Spleen (tissue), 11 donors: ENCODE measurements around the gene KLF15. TPM values are rescaled to one million over a fixed set of nuclear protein-coding genes. Genes with fewer than 3 reads are reported as not detected.
A peak's percentile ranks its signal among the peaks of the same experiment; 100 is the strongest.

Source experiments
- DNase-seq: peaks from one replicate; pipeline ENCODE4 v3.0.0-alpha.2; 2020
- H3K27ac ChIP-seq, 8 donors: fragments of 200-600 bp; sonication (generic) in 7 of 8; 1 replicate in 4 of 8; 2 replicates in 4 of 8; pipeline versions ENCODE4 v1.5.0 to v1.8.0; 2016 to 2021; ENCODE audit warnings: inconsistent platforms in 4 of 8, mild to moderate bottlenecking in 4 of 8, moderate library complexity in 1 of 8
- H3K27me3 ChIP-seq, 7 donors: fragments of 200-600 bp; sonication (generic) in 6 of 7; replicated peaks in 1 of 7; 1 replicate in 4 of 7; 2 replicates in 3 of 7; pipeline versions ENCODE4 v1.5.0 to v1.8.0; 2016 to 2021; ENCODE audit warnings: inconsistent platforms in 3 of 7, mild to moderate bottlenecking in 1 of 7
- H3K36me3 ChIP-seq, 6 donors: fragments of 200-600 bp; sonication (generic) in 5 of 6; 1 replicate in 4 of 6; 2 replicates in 2 of 6; pipeline versions ENCODE4 v1.5.0 to v1.8.0; 2016 to 2021; ENCODE audit warnings: inconsistent platforms in 2 of 6
- H3K4me1 ChIP-seq, 6 donors: fragments of 200-600 bp; sonication (generic) in 5 of 6; 1 replicate in 3 of 6; 2 replicates in 3 of 6; pipeline versions ENCODE4 v1.5.0 to v1.8.0; 2016 to 2021; ENCODE audit warnings: inconsistent platforms in 3 of 6
- H3K4me3 ChIP-seq, 8 donors: fragments of 200-600 bp; sonication (generic) in 7 of 8; 1 replicate in 4 of 8; 2 replicates in 4 of 8; pipeline versions ENCODE4 v1.5.0 to v1.8.0; 2016 to 2021; ENCODE audit warnings: inconsistent platforms in 4 of 8, mild to moderate bottlenecking in 4 of 8, moderate library complexity in 2 of 8
- H3K9me3 ChIP-seq, 8 donors: fragments of 200-600 bp; sonication (generic) in 7 of 8; 1 replicate in 4 of 8; 2 replicates in 4 of 8; pipeline versions ENCODE4 v1.5.0 to v1.8.0; 2016 to 2021; ENCODE audit warnings: inconsistent platforms in 4 of 8
- POLR2A ChIP-seq, 3 donors: fragments of 450-650 bp; IDR thresholded peaks; one replicate each; pipeline ENCODE4 v1.5.1; 2017; ENCODE audit warnings: antibody characterized with exemption in 3 of 3, mild to moderate bottlenecking in 1 of 3
- POLR2AphosphoS5 ChIP-seq, 3 donors: sonication (generic); formaldehyde crosslinking; IDR thresholded peaks; one replicate each; pipeline ENCODE4 v1.5.1; 2017; ENCODE audit warnings: antibody characterized with exemption in 3 of 3
- WGBS, 5 donors: extraction: QIAGEN DNeasy Blood & Tissue Kit in 3 of 5; methylation state at CpG; one replicate each; pipeline versions ENCODE4 v1.1.5 to v1.1.7; 2013 to 2018; 5-methylcytosine and 5-hydroxymethylcytosine counted together
- intact Hi-C: fragments of 100-400 bp; cut with DNase I; formaldehyde crosslinking; loops from one replicate; pipeline ENCODE4 v1.15.0; 2023; ENCODE audit warnings: low total_unique reads
- polyA plus RNA-seq, 3 donors: library from polyadenylated mRNA; stranded (reverse); fragments of 200-250 nt; gene quantifications; one replicate each; pipeline ENCODE4 v1.2.1, GENCODE V29; 2013
- total RNA-seq, 7 donors: library from RNA; depleted of rRNA in 3 of 7; stranded (reverse); fragments of >200 nt in 3 of 7; fragmentation: NEBNext Ultra II Directional in 4 of 7; extraction: Animal tissue kit (Norgen Biotek cat#: 25700) in 4 of 7; gene quantifications; one replicate each; pipeline versions ENCODE4 v1.1.0 to v1.2.1, GENCODE V29; 2016 to 2021
- TF ChIP-seq, protein P1 (sequence below), 11 experiments: fragments of 200-600 bp in 7 of 11; fragments of 450-650 bp in 4 of 11; sonication (generic) in 4 of 11; IDR thresholded peaks in 8 of 11; conservative IDR thresholded peaks in 3 of 11; 1 replicate in 7 of 11; 2 replicates in 4 of 11; pipeline versions ENCODE4 v1.4.0 to v1.8.0; 2016 to 2021; ENCODE audit warnings: antibody characterized with exemption in 11 of 11, inconsistent platforms in 4 of 11, mild to moderate bottlenecking in 1 of 11
- donor health status: healthy with polysubstance abuse.
- donor health status: DM: no; HTN: no; CAD: no; lungs with moderate emphysema.
- donor health status: DM: no; HTN: no; CAD: no.
- donor health status: Bipolar disorder and iron deficiency.
- donor health status: healthy.
- donor health status: DM: no; HTN: no; CAD: no.
- donor health status: DM: yes; HTN: yes; CAD: no.

Gene KLF15
- total and polyA plus RNA-seq, 10 donors, result 0.57 to 9.5 (median 3.3) TPM

DNA sequence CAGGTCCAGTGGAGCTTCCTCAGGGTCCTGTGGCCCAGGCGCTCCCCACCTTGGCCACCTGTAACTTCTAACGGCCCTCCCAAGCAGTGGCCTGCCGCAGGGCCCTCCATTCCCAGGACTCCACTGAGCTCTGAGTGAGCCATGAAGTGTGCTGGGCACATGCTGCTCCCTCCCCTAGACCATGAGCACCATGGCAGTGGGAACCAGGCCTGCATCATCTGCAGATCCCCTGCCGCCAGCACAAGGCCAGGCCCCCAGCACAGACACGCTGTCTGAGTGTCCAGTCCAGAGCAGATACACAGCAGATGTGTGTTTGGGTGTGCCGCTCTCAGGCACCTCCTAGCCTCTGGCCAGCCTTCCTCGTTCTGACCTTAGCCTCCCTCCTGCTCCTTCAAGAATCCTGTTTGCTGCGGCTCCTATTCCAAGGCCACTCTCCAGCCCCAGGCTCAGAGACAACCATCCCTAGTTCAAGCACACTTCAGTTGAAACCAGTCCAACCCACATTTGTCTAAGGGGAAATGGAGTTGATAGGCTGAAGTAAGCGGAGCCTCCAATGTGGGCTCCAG, 7.0 kb upstream of the KLF15 start:
- Histone ChIP-seq H3K27ac (no peak overlapping the region), H3K36me3 (no peaks in the 10 kb centered on the region), H3K4me1 (no peaks in the 10 kb centered on the region), H3K4me3 (no peak overlapping the region), H3K9me3 (no peaks in the 10 kb centered on the region), H3K27me3 (peaks cover 0 to 33% (median 8%) of the 10 kb centered on the region in 7 donors)
- TF ChIP-seq, protein P1, sequence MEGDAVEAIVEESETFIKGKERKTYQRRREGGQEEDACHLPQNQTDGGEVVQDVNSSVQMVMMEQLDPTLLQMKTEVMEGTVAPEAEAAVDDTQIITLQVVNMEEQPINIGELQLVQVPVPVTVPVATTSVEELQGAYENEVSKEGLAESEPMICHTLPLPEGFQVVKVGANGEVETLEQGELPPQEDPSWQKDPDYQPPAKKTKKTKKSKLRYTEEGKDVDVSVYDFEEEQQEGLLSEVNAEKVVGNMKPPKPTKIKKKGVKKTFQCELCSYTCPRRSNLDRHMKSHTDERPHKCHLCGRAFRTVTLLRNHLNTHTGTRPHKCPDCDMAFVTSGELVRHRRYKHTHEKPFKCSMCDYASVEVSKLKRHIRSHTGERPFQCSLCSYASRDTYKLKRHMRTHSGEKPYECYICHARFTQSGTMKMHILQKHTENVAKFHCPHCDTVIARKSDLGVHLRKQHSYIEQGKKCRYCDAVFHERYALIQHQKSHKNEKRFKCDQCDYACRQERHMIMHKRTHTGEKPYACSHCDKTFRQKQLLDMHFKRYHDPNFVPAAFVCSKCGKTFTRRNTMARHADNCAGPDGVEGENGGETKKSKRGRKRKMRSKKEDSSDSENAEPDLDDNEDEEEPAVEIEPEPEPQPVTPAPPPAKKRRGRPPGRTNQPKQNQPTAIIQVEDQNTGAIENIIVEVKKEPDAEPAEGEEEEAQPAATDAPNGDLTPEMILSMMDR (IDR thresholded peaks at IDR 0.05 in 8 of 11, conservative IDR thresholded peaks at IDR 0.05 in 3 of 11), result no peak
- no peak for TF ChIP-seq POLR2A (IDR thresholded peaks at IDR 0.05)
- no peak for TF ChIP-seq POLR2AphosphoS5 (IDR thresholded peaks at IDR 0.05)
- DNase-seq, result peak; percentile 41
- WGBS, 5 donors, result 90 to 97% (median 95%) methylated on average over 9 of the region's 9 CpGs
- intact Hi-C loops, result no loop called here

DNA sequence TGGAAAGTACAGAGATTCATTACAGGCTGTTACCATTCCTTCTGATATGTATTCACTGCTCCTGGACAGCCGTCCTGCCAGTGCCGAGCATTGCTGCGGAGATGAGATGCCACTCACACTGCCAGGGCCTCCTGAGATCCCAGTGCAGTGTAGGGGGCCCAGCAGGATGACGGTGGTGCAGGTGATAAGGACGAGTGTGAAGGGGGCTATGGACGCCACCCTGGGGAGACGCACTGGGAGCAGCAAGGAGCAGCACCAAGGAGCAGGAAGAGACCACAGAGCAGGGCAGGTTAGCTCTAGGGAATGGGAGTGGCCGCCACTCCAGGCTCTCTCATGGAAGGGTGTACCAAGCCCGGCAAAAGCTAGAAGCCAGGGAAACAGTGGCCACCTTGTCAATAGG, 4.0 kb upstream of the KLF15 start:
- peaks cover 0 to 20% (median 17%) of the 10 kb centered on the region in 6 donors for H3K4me1 ChIP-seq
- peak; percentile 62 for DNase-seq
- no peak overlapping the region for H3K4me3 ChIP-seq
- intact Hi-C loops, result no loop called here
- no peaks in the 10 kb centered on the region for H3K9me3 ChIP-seq
- H3K27me3 ChIP-seq, result peaks cover 0 to 60% (median 18%) of the 10 kb centered on the region in 7 donors
- 80 to 90% (median 84%) methylated on average over 9 of the region's 9 CpGs for WGBS, 5 donors
- H3K27ac ChIP-seq, result no peak overlapping the region
- no peaks in the 10 kb centered on the region for H3K36me3 ChIP-seq
- no peak for TF ChIP-seq POLR2A (IDR thresholded peaks at IDR 0.05)
- TF ChIP-seq, protein P1 (IDR thresholded peaks at IDR 0.05 in 8 of 11, conservative IDR thresholded peaks at IDR 0.05 in 3 of 11), result no peak
- no peak for TF ChIP-seq POLR2AphosphoS5 (IDR thresholded peaks at IDR 0.05)

DNA sequence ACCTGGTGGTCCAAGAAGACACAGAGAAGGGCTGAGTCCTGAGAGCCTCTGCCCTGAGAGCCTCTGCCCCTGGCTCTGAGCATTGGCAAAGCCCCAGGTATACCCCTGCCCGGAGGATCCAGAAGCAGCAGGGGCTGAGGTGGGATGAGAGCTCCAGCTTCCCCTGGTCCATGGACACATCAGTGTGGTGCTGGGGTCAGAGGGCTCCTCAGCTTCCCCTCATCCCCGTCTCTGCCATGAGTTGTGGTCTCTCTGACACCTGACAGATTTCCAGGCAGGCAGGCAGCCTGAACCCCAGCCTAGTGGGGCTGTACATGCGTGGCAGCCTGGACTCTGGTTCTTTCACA, 3.5 kb upstream of the KLF15 start:
- no peaks in the 10 kb centered on the region for H3K9me3 ChIP-seq
- H3K4me1 ChIP-seq, result peaks cover 0 to 25% (median 22%) of the 10 kb centered on the region in 6 donors
- WGBS, 5 donors, result 66 to 81% (median 67%) methylated on average over 2 to 3 of the region's 3 CpGs
- intact Hi-C loops, result no loop called here
- no peak overlapping the region for H3K27ac ChIP-seq
- H3K4me3 ChIP-seq, result no peak overlapping the region
- peaks cover 0 to 66% (median 24%) of the 10 kb centered on the region in 7 donors for H3K27me3 ChIP-seq
- DNase-seq, result peak; percentile 56
- H3K36me3 ChIP-seq, result no peaks in the 10 kb centered on the region
- TF ChIP-seq POLR2AphosphoS5 (IDR thresholded peaks at IDR 0.05) (no peak), POLR2A (IDR thresholded peaks at IDR 0.05) (no peak)
- TF ChIP-seq, protein P1 (IDR thresholded peaks at IDR 0.05 in 8 of 11, conservative IDR thresholded peaks at IDR 0.05 in 3 of 11), result no peak

DNA sequence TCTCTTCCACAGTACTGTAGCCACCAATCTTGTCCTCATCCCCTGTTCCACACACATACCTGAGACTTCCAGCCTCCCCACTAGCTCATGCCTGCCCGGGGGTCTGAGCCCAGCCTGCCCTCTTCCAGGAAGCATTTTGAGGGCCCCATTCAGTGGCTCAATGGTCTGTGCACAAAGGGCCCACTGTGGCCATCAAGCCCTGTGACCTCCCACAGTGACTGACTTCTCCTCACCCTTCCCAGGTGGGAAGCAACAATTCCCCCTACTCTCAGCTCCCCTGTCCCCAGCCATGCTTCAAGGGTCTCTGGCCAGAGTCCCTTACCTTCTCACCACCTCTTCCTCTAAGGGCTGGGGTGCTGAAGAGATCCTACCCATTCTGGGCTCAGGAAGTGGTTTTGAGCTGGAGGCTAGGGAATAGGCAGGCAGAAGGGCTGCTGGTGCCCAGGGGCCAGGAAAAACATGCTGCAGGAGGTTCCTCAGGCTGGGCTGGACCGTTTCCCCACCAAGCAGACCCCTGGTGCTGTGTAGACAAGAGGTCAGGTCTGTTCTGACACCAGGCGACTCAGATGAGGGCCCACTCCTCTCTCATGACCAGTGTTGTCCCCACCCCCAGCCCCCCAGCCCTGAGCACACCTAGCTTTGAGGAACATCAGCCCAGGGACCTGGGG, 3.0 kb upstream of the KLF15 start:
- TF ChIP-seq POLR2A (IDR thresholded peaks at IDR 0.05), result no peak
- TF ChIP-seq, protein P1 (IDR thresholded peaks at IDR 0.05 in 8 of 11, conservative IDR thresholded peaks at IDR 0.05 in 3 of 11), result no peak
- TF ChIP-seq POLR2AphosphoS5 (IDR thresholded peaks at IDR 0.05), result no peak
- intact Hi-C loops, result no loop called here
- WGBS, 5 donors, result 61 to 76% (median 63%) methylated on average over 3 of the region's 3 CpGs

More for the DNA sequence above, 3.0 kb upstream of the KLF15 start:
- Histone ChIP-seq H3K9me3 (no peaks in the 10 kb centered on the region), H3K36me3 (no peaks in the 10 kb centered on the region), H3K27ac (no peak overlapping the region), H3K27me3 (peaks cover 0 to 71% (median 25%) of the 10 kb centered on the region in 7 donors), H3K4me1 (peaks cover 0 to 30% (median 27%) of the 10 kb centered on the region in 6 donors), H3K4me3 (no peak overlapping the region)
- peak; percentile 21 for DNase-seq
